Osteoblast (primary cell): ENCODE data around the gene FRMD4A. TPM values are rescaled to one million over a fixed set of nuclear protein-coding genes. Genes with fewer than 3 reads are reported as not detected.
A peak's percentile ranks its signal among the peaks of the same experiment; 100 is the strongest.

Source experiments
- DNase-seq: peaks from one replicate; pipeline ENCODE4 v3.0.0; 2011; ENCODE audit warnings: low spot score, mixed read lengths; ENCODE audit not compliant: insufficient read length; ENCODE audit errors: missing footprints
- H2AFZ ChIP-seq: 2 replicates; pipeline ENCODE4 v1.6.0; 2011; ENCODE audit warnings: mild to moderate bottlenecking, low read length
- H3K27ac ChIP-seq: 2 replicates; pipeline ENCODE4 v1.5.1; 2011; ENCODE audit warnings: mild to moderate bottlenecking, low read depth, low read length, moderate library complexity
- H3K27me3 ChIP-seq: 2 replicates; pipeline ENCODE4 v1.6.0; 2012; ENCODE audit warnings: mild to moderate bottlenecking, control low read depth, inconsistent platforms, low read length, moderate library complexity; ENCODE audit not compliant: insufficient read depth
- H3K36me3 ChIP-seq: 2 replicates; pipeline ENCODE4 v1.5.1; 2011; ENCODE audit warnings: mild to moderate bottlenecking, low read length, control low read depth, moderate library complexity; ENCODE audit not compliant: insufficient read depth
- H3K4me1 ChIP-seq: 2 replicates; pipeline ENCODE4 v1.5.1; 2011; ENCODE audit warnings: mild to moderate bottlenecking, low read length, control low read depth, moderate library complexity; ENCODE audit not compliant: insufficient read depth
- H3K4me2 ChIP-seq: 2 replicates; pipeline ENCODE4 v1.6.0; 2011; ENCODE audit warnings: mild to moderate bottlenecking, low read length; ENCODE audit not compliant: insufficient read depth
- H3K4me3 ChIP-seq: fragments of 200-600 bp; sonication (generic); 3 replicates; pipeline ENCODE4 v1.5.1; 2012; ENCODE audit warnings: mild to moderate bottlenecking, low read length, inconsistent platforms; ENCODE audit not compliant: insufficient read depth
- H3K79me2 ChIP-seq: 2 replicates; pipeline ENCODE4 v1.6.0; 2012; ENCODE audit warnings: mild to moderate bottlenecking, low read length, control low read depth, inconsistent platforms; ENCODE audit not compliant: insufficient read depth
- H3K9me3 ChIP-seq: 2 replicates; pipeline ENCODE4 v1.5.1; 2011; ENCODE audit warnings: low read depth, low read length, control low read depth
- H4K20me1 ChIP-seq: 2 replicates; pipeline ENCODE4 v1.6.0; 2012; ENCODE audit warnings: mild to moderate bottlenecking, low read length, control low read depth; ENCODE audit not compliant: insufficient read depth
- CTCF ChIP-seq: IDR thresholded peaks from 2 replicates; pipeline ENCODE4 v1.5.1; 2011; ENCODE audit warnings: mild to moderate bottlenecking, low read depth, low read length, moderate library complexity; ENCODE audit errors: extremely low read depth
- total RNA-seq: library from RNA; depleted of rRNA; stranded (reverse); fragments of >200 nt; gene quantifications from 2 replicates; pipeline ENCODE4 v1.2.3, GENCODE V29; 2012

FRMD4A gene
- total RNA-seq, 1 donor, result 41.3 TPM

GRCh38 chr10:14153570-14154055, 177.1 kb downstream of the FRMD4A start:
- no peak overlapping the region for H3K4me2 ChIP-seq

GRCh38 chr10:14151571-14151970, 179.2 kb downstream of the FRMD4A start:
- Histone ChIP-seq H3K36me3 (no peaks in the 10 kb centered on the region), H4K20me1 (no peaks in the 10 kb centered on the region), H3K27me3 (peaks cover 29% of the 10 kb centered on the region), H3K9me3 (no peaks in the 10 kb centered on the region), H3K4me1 (no peaks in the 10 kb centered on the region), H3K79me2 (no peaks in the 10 kb centered on the region), H2AFZ (no peak overlapping the region), H3K27ac (no peak overlapping the region), H3K4me3 (no peak overlapping the region), H3K4me2 (no peak overlapping the region)
- no peak for DNase-seq
- no peak for TF ChIP-seq CTCF

More at GRCh38 chr10:14153570-14154055, 177.1 kb downstream of the FRMD4A start:
- Histone ChIP-seq H3K4me1 (no peaks in the 10 kb centered on the region), H3K27me3 (peaks cover 24% of the 10 kb centered on the region), H2AFZ (no peak overlapping the region), H3K79me2 (no peaks in the 10 kb centered on the region), H3K4me3 (no peak overlapping the region), H4K20me1 (no peaks in the 10 kb centered on the region), H3K27ac (no peak overlapping the region), H3K9me3 (no peaks in the 10 kb centered on the region), H3K36me3 (no peaks in the 10 kb centered on the region)
- DNase-seq, result no peak
- no peak for TF ChIP-seq CTCF

GRCh38 chr10:14150526-14150925, 180.2 kb downstream of the FRMD4A start:
- no peak for DNase-seq
- no peaks in the 10 kb centered on the region for H4K20me1 ChIP-seq
- peaks cover 30% of the 10 kb centered on the region for H3K27me3 ChIP-seq
- H3K4me1 ChIP-seq, result no peaks in the 10 kb centered on the region
- no peak overlapping the region for H3K4me2 ChIP-seq
- H2AFZ ChIP-seq, result no peak overlapping the region
- no peak overlapping the region for H3K4me3 ChIP-seq
- TF ChIP-seq CTCF, result no peak
- H3K36me3 ChIP-seq, result no peaks in the 10 kb centered on the region
- no peak overlapping the region for H3K27ac ChIP-seq
- no peaks in the 10 kb centered on the region for H3K79me2 ChIP-seq
- no peaks in the 10 kb centered on the region for H3K9me3 ChIP-seq

DNA sequence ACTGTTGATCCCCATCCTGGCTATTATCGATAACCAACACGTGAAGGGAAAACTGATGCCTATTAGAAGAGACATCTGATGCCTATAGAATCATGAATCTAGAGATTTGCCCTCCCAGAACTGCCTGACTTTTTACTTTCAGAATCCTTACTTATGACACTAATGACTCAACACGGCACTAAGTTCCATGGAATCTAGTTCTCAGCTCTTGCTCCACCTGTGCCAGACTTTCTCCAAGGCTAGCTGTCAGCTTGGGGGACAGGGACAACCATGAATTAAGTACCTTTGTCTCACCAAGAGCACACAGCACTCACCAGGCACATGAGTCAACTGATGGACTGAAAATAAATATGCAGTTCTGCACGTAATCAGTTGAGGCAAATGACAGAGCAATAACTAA, 184.2 kb downstream of the FRMD4A start:
- H4K20me1 ChIP-seq, result no peaks in the 10 kb centered on the region
- H3K4me1 ChIP-seq, result no peaks in the 10 kb centered on the region
- TF ChIP-seq CTCF, result no peak
- H3K4me2 ChIP-seq, result peak overlapping the region; percentile 36
- DNase-seq, result no peak
- no peaks in the 10 kb centered on the region for H3K9me3 ChIP-seq
- no peak overlapping the region for H3K4me3 ChIP-seq
- H3K79me2 ChIP-seq, result no peaks in the 10 kb centered on the region
- H3K27ac ChIP-seq, result no peak overlapping the region
- no peak overlapping the region for H2AFZ ChIP-seq
- H3K36me3 ChIP-seq, result no peaks in the 10 kb centered on the region
- H3K27me3 ChIP-seq, result peaks cover 59% of the 10 kb centered on the region
